ENCODE data around the gene MFF. TPM values are rescaled to one million over a fixed set of nuclear protein-coding genes. Genes with fewer than 3 reads are reported as not detected.

MFF gene
- total RNA-seq, 1 donor from 2014 or later, result 108 TPM

GRCh38 chr2:227325839-227326195 lies 766 bp downstream of the MFF start:
- H3K4me1 Mint-ChIP-seq (ENCODE audit: low read depth, unreplicated experiment), result peaks cover 11% of the 10 kb centered on the region
- H3K27me3 Mint-ChIP-seq (ENCODE audit: unreplicated experiment), result no peaks in the 10 kb centered on the region
- H3K4me3 Mint-ChIP-seq (ENCODE audit: unreplicated experiment), result peak overlapping the region; percentile 91
- peak overlapping the region; percentile 95 for H3K27ac Mint-ChIP-seq (ENCODE audit: unreplicated experiment)
- no peak for TF ChIP-seq CTCF (IDR thresholded peaks at IDR 0.05; ENCODE audit: partially characterized antibody, unreplicated experiment)
- no peaks in the 10 kb centered on the region for H3K9me3 Mint-ChIP-seq (ENCODE audit: unreplicated experiment)
- peak; percentile 64 for DNase-seq
- H3K36me3 Mint-ChIP-seq (ENCODE audit: unreplicated experiment), result no peaks in the 10 kb centered on the region

GRCh38 chr2:227326783-227327182 lies 1.7 kb downstream of the MFF start:
- Mint-ChIP-seq H3K4me3 (ENCODE audit: unreplicated experiment) (peak overlapping the region; percentile 91), H3K4me1 (ENCODE audit: low read depth, unreplicated experiment) (peaks cover 11% of the 10 kb centered on the region), H3K27me3 (ENCODE audit: unreplicated experiment) (no peaks in the 10 kb centered on the region), H3K9me3 (ENCODE audit: unreplicated experiment) (no peaks in the 10 kb centered on the region), H3K27ac (ENCODE audit: unreplicated experiment) (no peak overlapping the region), H3K36me3 (ENCODE audit: unreplicated experiment) (no peaks in the 10 kb centered on the region)
- no peak for DNase-seq
- TF ChIP-seq CTCF (IDR thresholded peaks at IDR 0.05; ENCODE audit: partially characterized antibody, unreplicated experiment), result no peak

- Mint-ChIP-seq H3K4me1 (ENCODE audit: low read depth, unreplicated experiment) (peaks cover 6% of the 10 kb centered on the region), H3K4me3 (ENCODE audit: unreplicated experiment) (no peak overlapping the region), H3K9me3 (ENCODE audit: unreplicated experiment) (peaks cover 2% of the 10 kb centered on the region)
Measured at GRCh38 chr2:227335713-227336112, 10.7 kb downstream of the MFF start.

GRCh38 chr2:227337442-227337841 lies 12.4 kb downstream of the MFF start:
- Mint-ChIP-seq H3K27ac (ENCODE audit: unreplicated experiment) (no peak overlapping the region), H3K4me1 (ENCODE audit: low read depth, unreplicated experiment) (peaks cover 6% of the 10 kb centered on the region), H3K27me3 (ENCODE audit: unreplicated experiment) (no peaks in the 10 kb centered on the region), H3K4me3 (ENCODE audit: unreplicated experiment) (no peak overlapping the region), H3K9me3 (ENCODE audit: unreplicated experiment) (peaks cover 2% of the 10 kb centered on the region), H3K36me3 (ENCODE audit: unreplicated experiment) (no peaks in the 10 kb centered on the region)
- DNase-seq, result no peak
- no peak for TF ChIP-seq CTCF (IDR thresholded peaks at IDR 0.05; ENCODE audit: partially characterized antibody, unreplicated experiment)

More at GRCh38 chr2:227335713-227336112, 10.7 kb downstream of the MFF start:
- no peak for TF ChIP-seq CTCF (IDR thresholded peaks at IDR 0.05; ENCODE audit: partially characterized antibody, unreplicated experiment)
- Mint-ChIP-seq H3K27me3 (ENCODE audit: unreplicated experiment) (no peaks in the 10 kb centered on the region), H3K36me3 (ENCODE audit: unreplicated experiment) (no peaks in the 10 kb centered on the region), H3K27ac (ENCODE audit: unreplicated experiment) (no peak overlapping the region)
- no peak for DNase-seq

- no peak for DNase-seq
- no peak overlapping the region for H3K27ac Mint-ChIP-seq (ENCODE audit: unreplicated experiment)
- no peaks in the 10 kb centered on the region for H3K27me3 Mint-ChIP-seq (ENCODE audit: unreplicated experiment)
- H3K9me3 Mint-ChIP-seq (ENCODE audit: unreplicated experiment), result peaks cover 2% of the 10 kb centered on the region
- peaks cover 6% of the 10 kb centered on the region for H3K4me1 Mint-ChIP-seq (ENCODE audit: low read depth, unreplicated experiment)
- H3K36me3 Mint-ChIP-seq (ENCODE audit: unreplicated experiment), result no peaks in the 10 kb centered on the region
- H3K4me3 Mint-ChIP-seq (ENCODE audit: unreplicated experiment), result no peak overlapping the region
- no peak for TF ChIP-seq CTCF (IDR thresholded peaks at IDR 0.05; ENCODE audit: partially characterized antibody, unreplicated experiment)
Measured at GRCh38 chr2:227339098-227339599, 14.1 kb downstream of the MFF start.

All from glutamatergic neuron (in vitro differentiated cells).